ACHN (cell line): ENCODE measurements around the gene PTPN23.

Source experiments
- DNase-seq: peaks from one replicate; pipeline ENCODE4 v3.0.0-alpha.2; 2015
- in situ Hi-C: cut with HindIII; loops from 2 replicates; pipeline ENCODE4 v1.10.0; 2017; ENCODE audit warnings: low sequenced_read_pairs, low pct_ligation_motif_present, low pct_unique_long_range_greater_than_20kb

Gene PTPN23

DNA sequence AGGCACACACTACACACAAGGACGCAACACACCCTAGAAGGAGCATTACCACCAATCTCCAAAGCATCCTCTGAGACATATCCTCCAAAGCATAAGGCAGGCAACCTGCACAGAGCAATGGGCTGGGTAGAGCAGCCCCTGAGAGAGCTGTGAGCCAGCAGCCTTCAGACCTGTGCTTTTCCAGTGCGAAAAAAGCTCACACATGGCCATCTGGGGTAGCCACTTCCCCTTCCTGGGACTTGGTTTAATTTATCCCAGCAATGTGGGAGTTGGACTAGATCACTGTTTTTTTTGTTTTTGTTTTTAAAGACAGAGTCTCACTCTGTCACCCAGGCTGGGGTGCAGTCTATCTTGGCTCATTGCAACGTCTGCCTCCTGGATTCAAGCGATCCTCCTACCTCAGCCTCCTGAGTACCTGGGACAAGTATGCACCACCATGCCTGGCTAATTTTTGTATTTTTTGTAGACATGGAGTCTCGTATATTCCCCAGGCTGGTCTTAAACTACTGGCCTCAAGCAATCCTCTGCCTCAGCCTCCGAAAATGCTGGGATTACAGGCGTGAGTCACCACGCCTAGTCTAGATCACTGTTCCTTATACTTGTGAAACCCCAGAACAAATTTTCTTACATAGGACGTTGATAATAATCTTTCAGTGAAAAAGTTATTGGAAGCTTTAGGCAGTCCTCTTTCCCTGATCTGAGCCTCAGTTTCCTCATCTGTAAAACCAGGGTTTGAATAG, 18.9 kb downstream of the PTPN23 start:
- in situ Hi-C loops = no loop called here
- no peak for DNase-seq

DNA sequence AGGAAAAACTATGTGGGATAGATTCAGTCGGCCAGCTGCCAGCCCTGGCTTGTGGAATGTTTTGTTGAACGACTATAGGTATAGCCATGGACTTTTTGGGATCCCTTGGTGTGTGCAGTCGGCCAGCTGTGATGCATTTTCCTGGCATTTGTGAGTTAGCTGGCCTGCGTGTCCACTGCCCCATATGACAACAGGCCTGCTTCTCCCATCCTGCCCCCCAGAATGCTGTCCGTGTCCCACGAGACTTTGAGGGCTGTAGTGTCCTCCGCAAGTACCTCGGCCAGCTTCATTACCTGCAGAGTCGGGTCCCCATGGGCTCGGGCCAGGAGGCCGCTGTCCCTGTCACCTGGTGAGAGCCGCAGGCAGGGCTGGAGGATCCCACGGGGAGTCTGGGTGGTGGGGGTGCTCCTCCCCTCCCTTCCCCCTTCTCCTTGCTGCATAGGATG, 23.6 kb downstream of the PTPN23 start:
- in situ Hi-C loops = no loop called here
- no peak for DNase-seq

DNA sequence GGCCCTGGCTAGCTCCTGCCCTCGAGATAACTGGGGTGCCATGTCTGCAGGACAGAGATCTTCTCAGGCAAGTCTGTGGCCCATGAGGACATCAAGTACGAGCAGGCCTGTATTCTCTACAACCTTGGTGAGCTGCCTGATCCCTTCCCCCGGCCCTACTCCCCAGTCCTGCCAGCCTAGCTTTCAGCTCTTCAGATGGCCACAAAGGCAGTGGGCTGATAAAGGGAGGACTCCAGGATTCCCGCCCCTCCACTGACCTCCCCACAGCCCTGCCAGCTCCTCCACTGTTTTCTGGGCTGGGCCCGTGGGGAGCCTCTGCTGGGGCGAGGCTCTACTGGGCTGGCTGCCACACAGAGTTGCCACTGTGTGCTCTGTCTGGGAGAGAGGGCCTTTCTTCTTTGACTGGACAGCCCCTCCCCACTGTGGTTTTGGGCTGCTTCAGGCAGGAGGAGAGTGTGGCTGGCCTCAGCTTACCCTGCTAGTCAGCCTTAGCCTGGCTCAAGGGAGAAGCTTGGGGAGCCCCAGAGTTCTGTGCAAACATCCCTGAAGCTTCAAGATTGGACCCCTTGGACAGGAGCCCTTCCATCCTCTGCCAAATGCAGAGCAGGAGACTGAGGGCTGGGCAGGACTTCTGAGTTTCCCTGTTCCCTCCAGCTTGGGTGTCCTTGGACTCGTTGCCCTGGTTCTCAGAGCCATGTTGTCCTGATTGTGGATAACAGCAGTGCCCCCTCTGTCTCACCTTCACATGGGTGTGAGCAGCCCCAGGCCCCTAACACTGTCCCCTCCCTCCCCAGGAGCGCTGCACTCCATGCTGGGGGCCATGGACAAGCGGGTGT, 24.4 kb downstream of the PTPN23 start:
- in situ Hi-C loops = no loop called here
- no peak for DNase-seq

DNA sequence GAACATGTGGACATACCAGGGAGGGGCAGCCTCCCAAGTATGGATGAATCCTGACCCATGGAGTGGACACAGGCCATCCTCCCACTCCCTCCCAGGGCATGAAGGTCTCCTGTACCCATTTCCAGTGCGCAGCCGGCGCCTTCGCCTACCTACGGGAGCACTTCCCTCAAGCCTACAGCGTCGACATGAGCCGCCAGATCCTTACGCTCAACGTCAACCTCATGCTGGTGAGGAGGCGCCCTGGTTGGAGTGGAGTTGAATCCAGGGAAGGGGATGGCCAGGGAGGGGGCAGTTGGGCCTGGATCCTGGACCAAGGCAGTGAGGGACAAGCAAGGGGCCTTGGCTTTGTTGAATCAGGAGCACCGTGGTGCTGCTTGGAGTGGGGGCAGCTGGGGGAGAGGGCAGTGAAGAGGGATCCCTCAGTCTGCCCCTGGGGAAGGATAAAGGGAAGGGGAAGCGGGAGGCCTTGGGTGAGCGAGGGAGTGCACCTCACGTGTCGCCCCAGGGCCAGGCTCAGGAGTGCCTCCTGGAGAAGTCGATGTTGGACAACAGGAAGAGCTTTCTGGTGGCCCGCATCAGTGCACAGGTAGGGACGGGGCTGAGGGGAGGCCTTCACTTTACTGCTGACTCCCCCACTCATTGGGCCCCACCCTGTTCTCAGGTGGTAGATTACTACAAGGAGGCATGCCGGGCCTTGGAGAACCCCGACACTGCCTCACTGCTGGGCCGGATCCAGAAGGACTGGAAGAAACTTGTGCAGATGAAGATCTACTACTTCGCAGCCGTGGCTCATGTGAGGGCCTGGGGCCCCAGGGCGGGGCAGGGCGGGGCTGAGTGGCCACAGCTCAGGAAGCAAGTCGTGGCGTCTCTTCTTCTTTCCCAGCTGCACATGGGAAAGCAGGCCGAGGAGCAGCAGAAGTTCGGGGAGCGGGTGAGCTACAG, 25.3 kb downstream of the PTPN23 start:
- in situ Hi-C loops = no loop called here
- DNase-seq = no peak

DNA sequence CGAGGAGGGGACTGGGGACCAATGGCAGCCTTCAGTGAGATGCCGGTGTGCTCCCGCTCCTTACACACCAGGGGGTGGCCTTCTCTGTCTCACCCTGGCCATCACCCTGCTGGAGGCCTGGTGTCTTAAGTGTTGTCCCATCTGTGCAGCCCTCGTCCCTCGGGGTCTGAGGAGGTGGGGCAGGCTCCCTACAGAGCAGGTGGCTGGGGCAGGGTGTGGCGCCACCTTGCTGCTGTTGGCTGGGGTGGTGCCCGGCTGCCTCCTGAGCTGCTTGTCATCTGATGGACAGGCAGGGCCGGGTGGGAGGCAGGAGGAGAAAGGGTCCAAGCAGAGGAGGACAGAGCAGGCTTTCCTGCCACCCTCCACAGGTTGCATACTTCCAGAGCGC, 25.9 kb downstream of the PTPN23 start:
- no peak for DNase-seq
- in situ Hi-C loops = no loop called here

DNA sequence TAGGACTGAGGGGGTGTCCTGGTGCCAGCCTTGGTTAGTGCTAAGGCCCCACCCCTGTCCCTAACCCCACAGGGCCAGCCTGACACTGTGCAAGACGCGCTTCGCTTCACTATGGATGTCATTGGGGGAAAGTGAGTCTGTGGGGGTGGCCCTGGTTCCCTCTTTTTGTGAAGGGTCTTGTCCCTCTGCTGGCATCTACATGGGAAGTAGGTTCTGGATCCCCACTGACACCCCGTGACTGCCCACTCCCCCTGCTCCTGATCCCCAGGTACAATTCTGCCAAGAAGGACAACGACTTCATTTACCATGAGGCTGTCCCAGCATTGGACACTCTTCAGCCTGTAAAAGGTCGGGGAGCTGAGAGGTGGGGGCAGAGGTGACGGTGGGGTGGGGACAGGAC, 26.4 kb downstream of the PTPN23 start:
- DNase-seq = no peak
- in situ Hi-C loops = no loop called here

DNA sequence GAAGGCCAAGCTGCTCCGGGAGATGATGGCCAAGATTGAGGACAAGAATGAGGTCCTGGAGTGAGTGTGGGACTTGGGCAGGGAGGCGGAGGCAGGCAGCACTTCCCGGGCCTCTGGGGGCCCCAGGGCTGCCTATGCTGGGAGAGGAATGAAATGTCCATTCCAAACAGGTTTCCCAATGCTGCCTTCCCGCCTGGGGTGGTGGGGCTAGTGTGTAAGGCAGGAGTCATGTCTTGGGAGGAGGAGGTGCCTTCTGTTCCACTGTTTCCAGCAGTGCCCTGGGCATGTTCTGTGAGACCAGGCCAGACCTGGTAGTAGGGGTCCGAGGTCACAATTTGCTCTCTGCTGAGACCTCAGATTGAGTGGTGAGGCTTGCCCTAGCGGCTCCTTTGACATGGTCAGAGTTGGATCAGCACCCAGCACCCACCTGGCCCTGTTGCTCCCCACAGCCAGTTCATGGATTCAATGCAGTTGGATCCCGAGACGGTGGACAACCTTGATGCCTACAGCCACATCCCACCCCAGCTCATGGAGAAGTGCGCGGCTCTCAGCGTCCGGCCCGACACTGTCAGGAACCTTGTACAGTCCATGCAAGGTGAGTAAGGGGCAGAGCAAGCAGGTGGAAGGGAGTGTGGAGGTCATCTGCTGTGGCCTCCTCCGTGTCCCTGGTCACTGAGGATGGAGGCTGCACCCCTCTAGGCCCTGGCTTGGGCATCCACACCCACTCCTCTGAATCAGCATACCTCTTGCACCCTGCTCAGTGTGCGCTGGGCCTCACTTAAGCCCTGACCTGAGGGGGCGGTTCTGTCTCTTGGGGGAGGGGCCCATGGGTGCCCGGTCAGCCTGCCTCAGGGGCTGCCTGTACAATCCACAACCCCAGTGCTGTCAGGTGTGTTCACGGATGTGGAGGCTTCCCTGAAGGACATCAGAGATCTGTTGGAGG, 27.3 kb downstream of the PTPN23 start:
- in situ Hi-C loops = no loop called here
- DNase-seq = no peak

DNA sequence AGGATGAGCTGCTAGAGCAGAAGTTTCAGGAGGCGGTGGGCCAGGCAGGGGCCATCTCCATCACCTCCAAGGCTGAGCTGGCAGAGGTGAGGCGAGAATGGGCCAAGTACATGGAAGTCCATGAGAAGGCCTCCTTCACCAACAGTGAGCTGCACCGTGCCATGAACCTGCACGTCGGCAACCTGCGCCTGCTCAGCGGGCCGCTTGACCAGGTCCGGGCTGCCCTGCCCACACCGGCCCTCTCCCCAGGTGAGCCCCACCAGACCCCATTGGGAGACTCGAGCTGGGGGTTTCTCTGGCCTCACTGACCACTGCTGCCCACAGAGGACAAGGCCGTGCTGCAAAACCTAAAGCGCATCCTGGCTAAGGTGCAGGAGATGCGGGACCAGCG, 28.0 kb downstream of the PTPN23 start:
- in situ Hi-C loops = no loop called here

DNA sequence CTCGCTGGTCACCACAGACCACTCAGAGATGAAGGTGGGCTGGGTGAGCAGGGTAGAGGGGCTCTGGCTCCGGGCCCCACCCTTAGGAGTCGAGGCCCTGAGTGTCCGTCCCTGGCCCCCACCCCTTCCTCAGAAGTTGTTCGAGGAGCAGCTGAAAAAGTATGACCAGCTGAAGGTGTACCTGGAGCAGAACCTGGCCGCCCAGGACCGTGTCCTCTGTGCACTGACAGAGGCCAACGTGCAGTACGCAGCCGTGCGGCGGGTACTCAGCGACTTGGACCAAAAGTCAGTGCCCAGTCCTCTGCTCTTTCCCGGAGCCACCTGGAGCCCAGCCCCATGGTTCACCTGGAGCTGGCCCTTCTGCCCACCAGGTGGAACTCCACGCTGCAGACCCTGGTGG, 28.5 kb downstream of the PTPN23 start:
- no peak for DNase-seq
- in situ Hi-C loops = no loop called here

More for the DNA sequence above, 28.0 kb downstream of the PTPN23 start:
- no peak for DNase-seq

DNA sequence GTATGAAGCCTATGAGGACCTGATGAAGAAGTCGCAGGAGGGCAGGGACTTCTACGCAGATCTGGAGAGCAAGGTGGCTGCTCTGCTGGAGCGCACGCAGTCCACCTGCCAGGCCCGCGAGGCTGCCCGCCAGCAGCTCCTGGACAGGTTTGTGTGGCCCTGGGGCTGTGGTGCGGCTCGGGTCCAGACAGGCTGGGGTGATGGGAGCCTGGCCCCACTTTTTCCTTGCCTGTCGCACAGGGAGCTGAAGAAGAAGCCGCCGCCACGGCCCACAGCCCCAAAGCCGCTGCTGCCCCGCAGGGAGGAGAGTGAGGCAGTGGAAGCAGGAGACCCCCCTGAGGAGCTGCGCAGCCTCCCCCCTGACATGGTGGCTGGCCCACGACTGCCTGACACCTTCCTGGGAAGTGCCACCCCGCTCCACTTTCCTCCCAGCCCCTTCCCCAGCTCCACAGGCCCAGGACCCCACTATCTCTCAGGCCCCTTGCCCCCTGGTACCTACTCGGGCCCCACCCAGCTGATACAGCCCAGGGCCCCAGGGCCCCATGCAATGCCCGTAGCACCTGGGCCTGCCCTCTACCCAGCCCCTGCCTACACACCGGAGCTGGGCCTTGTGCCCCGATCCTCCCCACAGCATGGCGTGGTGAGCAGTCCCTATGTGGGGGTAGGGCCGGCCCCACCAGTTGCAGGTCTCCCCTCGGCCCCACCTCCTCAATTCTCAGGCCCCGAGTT, 29.0 kb downstream of the PTPN23 start:
- in situ Hi-C loops = no loop called here
- no peak for DNase-seq

DNA sequence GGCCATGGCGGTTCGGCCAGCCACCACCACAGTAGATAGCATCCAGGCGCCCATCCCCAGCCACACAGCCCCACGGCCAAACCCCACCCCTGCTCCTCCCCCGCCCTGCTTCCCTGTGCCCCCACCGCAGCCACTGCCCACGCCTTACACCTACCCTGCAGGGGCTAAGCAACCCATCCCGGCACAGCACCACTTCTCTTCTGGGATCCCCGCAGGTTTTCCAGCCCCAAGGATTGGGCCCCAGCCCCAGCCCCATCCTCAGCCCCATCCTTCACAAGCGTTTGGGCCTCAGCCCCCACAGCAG, 29.5 kb downstream of the PTPN23 start:
- in situ Hi-C loops = no loop called here

DNA sequence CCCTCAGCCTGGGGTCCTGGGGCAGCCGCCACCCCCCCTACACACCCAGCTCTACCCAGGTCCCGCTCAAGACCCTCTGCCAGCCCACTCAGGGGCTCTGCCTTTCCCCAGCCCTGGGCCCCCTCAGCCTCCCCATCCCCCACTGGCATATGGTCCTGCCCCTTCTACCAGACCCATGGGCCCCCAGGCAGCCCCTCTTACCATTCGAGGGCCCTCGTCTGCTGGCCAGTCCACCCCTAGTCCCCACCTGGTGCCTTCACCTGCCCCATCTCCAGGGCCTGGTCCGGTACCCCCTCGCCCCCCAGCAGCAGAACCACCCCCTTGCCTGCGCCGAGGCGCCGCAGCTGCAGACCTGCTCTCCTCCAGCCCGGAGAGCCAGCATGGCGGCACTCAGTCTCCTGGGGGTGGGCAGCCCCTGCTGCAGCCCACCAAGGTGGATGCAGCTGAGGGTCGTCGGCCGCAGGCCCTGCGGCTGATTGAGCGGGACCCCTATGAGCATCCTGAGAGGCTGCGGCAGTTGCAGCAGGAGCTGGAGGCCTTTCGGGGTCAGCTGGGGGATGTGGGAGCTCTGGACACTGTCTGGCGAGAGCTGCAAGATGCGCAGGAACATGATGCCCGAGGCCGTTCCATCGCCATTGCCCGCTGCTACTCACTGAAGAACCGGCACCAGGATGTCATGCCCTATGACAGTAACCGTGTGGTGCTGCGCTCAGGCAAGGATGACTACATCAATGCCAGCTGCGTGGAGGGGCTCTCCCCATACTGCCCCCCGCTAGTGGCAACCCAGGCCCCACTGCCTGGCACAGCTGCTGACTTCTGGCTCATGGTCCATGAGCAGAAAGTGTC, 30.2 kb downstream of the PTPN23 start:
- in situ Hi-C loops = no loop called here
- DNase-seq = no peak

More for the DNA sequence above, 29.5 kb downstream of the PTPN23 start:
- DNase-seq = no peak

DNA sequence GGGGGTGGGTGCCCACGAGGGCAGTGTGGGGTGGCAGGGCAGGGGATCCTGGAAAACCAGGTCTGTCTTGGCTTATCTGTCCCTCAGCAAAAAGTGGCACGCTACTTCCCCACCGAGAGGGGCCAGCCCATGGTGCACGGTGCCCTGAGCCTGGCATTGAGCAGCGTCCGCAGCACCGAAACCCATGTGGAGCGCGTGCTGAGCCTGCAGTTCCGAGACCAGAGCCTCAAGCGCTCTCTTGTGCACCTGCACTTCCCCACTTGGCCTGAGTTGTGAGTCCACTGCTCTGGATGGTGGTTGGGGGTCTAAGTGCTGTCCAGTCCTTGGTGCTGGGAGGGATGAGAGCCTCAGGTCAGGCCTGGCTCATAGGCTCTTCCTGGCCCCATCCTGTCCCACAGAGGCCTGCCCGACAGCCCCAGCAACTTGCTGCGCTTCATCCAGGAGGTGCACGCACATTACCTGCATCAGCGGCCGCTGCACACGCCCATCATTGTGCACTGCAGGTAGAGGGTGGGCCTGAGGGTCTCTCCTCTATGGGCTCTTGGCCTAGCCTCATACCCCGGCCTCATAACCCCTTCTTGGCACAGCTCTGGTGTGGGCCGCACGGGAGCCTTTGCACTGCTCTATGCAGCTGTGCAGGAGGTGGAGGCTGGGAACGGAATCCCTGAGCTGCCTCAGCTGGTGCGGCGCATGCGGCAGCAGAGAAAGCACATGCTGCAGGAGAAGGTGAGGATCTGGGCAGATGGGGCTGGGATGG, 31.1 kb downstream of the PTPN23 start:
- DNase-seq = no peak

DNA sequence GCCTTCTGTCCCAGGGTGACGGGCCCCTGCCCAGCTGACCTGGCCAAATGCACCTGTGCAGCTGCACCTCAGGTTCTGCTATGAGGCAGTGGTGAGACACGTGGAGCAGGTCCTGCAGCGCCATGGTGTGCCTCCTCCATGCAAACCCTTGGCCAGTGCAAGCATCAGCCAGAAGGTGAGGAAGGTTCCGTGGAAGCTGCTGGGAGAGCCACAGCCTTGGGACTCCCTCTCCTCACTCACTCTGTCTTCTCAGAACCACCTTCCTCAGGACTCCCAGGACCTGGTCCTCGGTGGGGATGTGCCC, 31.6 kb downstream of the PTPN23 start:
- DNase-seq = no peak
- in situ Hi-C loops = no loop called here

More for the DNA sequence above, 31.1 kb downstream of the PTPN23 start:
- in situ Hi-C loops = no loop called here

DNA sequence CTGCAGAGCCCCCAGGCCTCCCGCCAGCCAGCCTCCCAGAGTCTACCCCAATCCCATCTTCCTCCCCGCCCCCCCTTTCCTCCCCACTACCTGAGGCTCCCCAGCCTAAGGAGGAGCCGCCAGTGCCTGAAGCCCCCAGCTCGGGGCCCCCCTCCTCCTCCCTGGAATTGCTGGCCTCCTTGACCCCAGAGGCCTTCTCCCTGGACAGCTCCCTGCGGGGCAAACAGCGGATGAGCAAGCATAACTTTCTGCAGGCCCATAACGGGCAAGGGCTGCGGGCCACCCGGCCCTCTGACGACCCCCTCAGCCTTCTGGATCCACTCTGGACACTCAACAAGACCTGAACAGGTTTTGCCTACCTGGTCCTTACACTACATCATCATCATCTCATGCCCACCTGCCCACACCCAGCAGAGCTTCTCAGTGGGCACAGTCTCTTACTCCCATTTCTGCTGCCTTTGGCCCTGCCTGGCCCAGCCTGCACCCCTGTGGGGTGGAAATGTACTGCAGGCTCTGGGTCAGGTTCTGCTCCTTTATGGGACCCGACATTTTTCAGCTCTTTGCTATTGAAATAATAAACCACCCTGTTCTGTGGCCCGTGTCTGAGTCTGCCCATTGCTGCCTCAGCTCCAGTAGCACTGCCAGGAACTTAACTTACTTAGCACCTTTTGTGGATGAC, 32.2 kb downstream of the PTPN23 start:
- in situ Hi-C loops = no loop called here
- no peak for DNase-seq

DNA sequence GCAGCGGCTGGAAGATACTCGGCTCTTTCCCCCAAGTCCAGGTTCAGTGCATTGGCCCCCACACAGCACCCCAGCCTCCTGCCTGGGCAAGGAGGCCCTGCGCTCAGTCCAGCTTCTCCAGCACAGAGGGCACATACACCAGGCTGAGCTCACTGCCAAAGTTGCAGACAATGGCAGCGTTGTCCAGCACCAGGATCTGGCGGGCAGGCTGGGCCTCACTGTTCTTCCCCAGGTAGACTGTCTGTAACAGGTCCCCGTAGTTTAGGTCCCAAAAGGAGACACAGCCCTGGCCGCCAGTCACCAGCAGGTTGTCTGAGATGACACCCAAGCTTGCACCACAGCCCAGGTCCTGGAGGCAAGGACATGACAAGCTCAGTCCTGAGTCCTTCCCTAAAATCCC, 32.9 kb downstream of the PTPN23 start:
- no peak for DNase-seq
- in situ Hi-C loops = no loop called here
